IMR-90 (cell line): ENCODE data around the gene OPCML. TPM values are rescaled to one million over a fixed set of nuclear protein-coding genes. Genes with fewer than 3 reads are reported as not detected.

ENCODE experiments used
- ATAC-seq: fragments of 200-7000 bp; cut with Tn5 transposase; 2 replicates; pipeline ENCODE4 v1.9.1; 2020; ENCODE audit warnings: low read depth, mild to moderate bottlenecking, moderate library complexity
- BruUV-seq: library from RNA; stranded (reverse); fragments of 400-500 nt; replicated peaks from 2 replicates; lab custom pipeline; 2021; lab: Mats Ljungman, UMichigan
- CTCF ChIA-PET: fragments of 300-600 bp; formaldehyde crosslinking; extraction: SDS; loops from one replicate; lab custom pipeline; 2021; ENCODE audit warnings: antibody characterized with exemption; lab: Yijun Ruan, JAX
- POLR2A ChIA-PET: fragments of 300-600 bp; sonication (Branson Sonifier 250); formaldehyde crosslinking; loops from one replicate; lab custom pipeline; 2022; ENCODE audit warnings: antibody characterized with exemption; ENCODE audit not compliant: unreplicated experiment; lab: Charles Lee
- DNase-seq: peaks from one replicate; pipeline ENCODE4 v3.0.0; 2013
- H2AFZ ChIP-seq: replicated peaks from 2 replicates; pipeline ENCODE3; 2013; ENCODE audit warnings: low read length, mild to moderate bottlenecking; ENCODE audit not compliant: poor library complexity
- H2AK5ac ChIP-seq: 2 replicates; pipeline ENCODE4 v1.6.1; 2013; ENCODE audit warnings: low read depth, low read length, inconsistent platforms
- H2AK9ac ChIP-seq: replicated peaks from 2 replicates; pipeline ENCODE3; 2013; ENCODE audit warnings: mild to moderate bottlenecking, low read depth, low read length, moderate library complexity; ENCODE audit not compliant: poor library complexity
- H2BK120ac ChIP-seq: 2 replicates; pipeline ENCODE4 v1.6.1; 2013; ENCODE audit warnings: low read depth, low read length, inconsistent platforms
- H2BK15ac ChIP-seq: 3 replicates; pipeline ENCODE4 v1.6.1; 2013; ENCODE audit warnings: low read depth, low read length, inconsistent platforms
- H2BK20ac ChIP-seq: 2 replicates; pipeline ENCODE4 v1.6.1; 2013; ENCODE audit warnings: low read depth, mild to moderate bottlenecking, inconsistent platforms, low read length, moderate library complexity
- H2BK5ac ChIP-seq: 2 replicates; pipeline ENCODE4 v1.6.1; 2013; ENCODE audit warnings: mild to moderate bottlenecking, low read depth, low read length, inconsistent platforms; ENCODE audit not compliant: poor library complexity, severe bottlenecking
- H3K14ac ChIP-seq: replicated peaks from 2 replicates; pipeline ENCODE4 v1.6.1; 2013; ENCODE audit warnings: low read depth, low read length, inconsistent platforms
- H3K18ac ChIP-seq: 2 replicates; pipeline ENCODE4 v1.6.1; 2013; ENCODE audit warnings: low read depth, low read length, control low read depth
- H3K23ac ChIP-seq: 2 replicates; pipeline ENCODE4 v1.6.1; 2013; ENCODE audit warnings: low read depth, low read length, inconsistent platforms
- H3K27ac ChIP-seq: 2 replicates; pipeline ENCODE4 v1.5.1; 2013; ENCODE audit warnings: mild to moderate bottlenecking, control low read depth, low read length; ENCODE audit not compliant: insufficient read depth
- H3K27me3 ChIP-seq: 2 replicates; pipeline ENCODE4 v1.6.1; 2013; ENCODE audit warnings: low read length; ENCODE audit not compliant: control insufficient read depth, insufficient read depth
- H3K36me3 ChIP-seq: 2 replicates; pipeline ENCODE4 v1.6.1; 2013; ENCODE audit warnings: low read length, mixed read lengths; ENCODE audit not compliant: control insufficient read depth, insufficient read depth
- H3K4ac ChIP-seq: 2 replicates; pipeline ENCODE4 v1.6.1; 2013; ENCODE audit warnings: low read depth, low read length, inconsistent platforms
- H3K4me1 ChIP-seq: 2 replicates; pipeline ENCODE4 v1.6.1; 2013; ENCODE audit warnings: low read length, mixed read lengths; ENCODE audit not compliant: control insufficient read depth, insufficient read depth
- H3K4me2 ChIP-seq: 2 replicates; pipeline ENCODE4 v1.6.1; 2013; ENCODE audit warnings: low read depth, mild to moderate bottlenecking, control low read depth, low read length, moderate library complexity
- H3K4me3 ChIP-seq: 2 replicates; pipeline ENCODE4 v1.5.1; 2013; ENCODE audit warnings: low read depth, mild to moderate bottlenecking, control low read depth, low read length, moderate library complexity; ENCODE audit not compliant: insufficient read depth
- H3K56ac ChIP-seq: 2 replicates; pipeline ENCODE4 v1.6.1; 2013; ENCODE audit warnings: low read length, inconsistent platforms; ENCODE audit not compliant: insufficient read depth; ENCODE audit errors: extremely low read depth
- H3K79me1 ChIP-seq, 2 experiments: 2 replicates each; pipeline ENCODE4 v1.6.1; 2013; ENCODE audit warnings: low read length in 2 of 2, inconsistent platforms in 1 of 2, low read depth in 1 of 2
- H3K9ac ChIP-seq: 2 replicates; pipeline ENCODE4 v1.6.1; 2013; ENCODE audit warnings: low read depth, low read length, control low read depth
- H3K9me1 ChIP-seq: 2 replicates; pipeline ENCODE4 v1.6.1; 2013; ENCODE audit warnings: low read length, inconsistent platforms; ENCODE audit not compliant: insufficient read depth
- H3K9me3 ChIP-seq: 2 replicates; pipeline ENCODE4 v1.6.1; 2013; ENCODE audit warnings: low read length; ENCODE audit not compliant: control insufficient read depth, insufficient read depth
- H4K20me1 ChIP-seq: 2 replicates; pipeline ENCODE4 v1.6.1; 2013; ENCODE audit warnings: low read length, inconsistent platforms; ENCODE audit not compliant: insufficient read depth
- H4K5ac ChIP-seq: 2 replicates; pipeline ENCODE4 v1.6.1; 2013; ENCODE audit warnings: mild to moderate bottlenecking, low read depth, low read length, control low read depth
- H4K8ac ChIP-seq, 2 experiments: 2 replicates each; pipeline ENCODE4 v1.6.1; 2013; ENCODE audit warnings: low read depth in 2 of 2, low read length in 2 of 2, control low read depth in 1 of 2, inconsistent platforms in 1 of 2
- H4K91ac ChIP-seq: 2 replicates; pipeline ENCODE4 v1.6.1; 2013; ENCODE audit warnings: low read depth, low read length, inconsistent platforms; ENCODE audit not compliant: insufficient read depth
- CEBPB ChIP-seq: IDR thresholded peaks from 2 replicates; pipeline ENCODE4 v1.6.1; 2012; ENCODE audit warnings: low read depth, low read length, improper control_type of control experiment
- MXI1 ChIP-seq: IDR thresholded peaks from 2 replicates; pipeline ENCODE4 v1.6.1; 2012; ENCODE audit warnings: low read depth, mild to moderate bottlenecking, low read length, moderate library complexity, borderline replicate concordance
- WGBS, 2 experiments: methylation state at CpG; one replicate each; pipeline versions ENCODE4 v1.1.5 to v1.1.7; 2013; ENCODE audit warnings: missing lambda C conversion rate in 2 of 2; ENCODE audit not compliant: insufficient read length in 1 of 2; ENCODE audit errors: extremely low coverage in 2 of 2; 5-methylcytosine and 5-hydroxymethylcytosine counted together
- dilution Hi-C: fragments of 300-500 bp; cut with HindIII; formaldehyde crosslinking; loops from one replicate; pipeline ENCODE4 v1.14.3; 2018; ENCODE audit warnings: low sequenced_read_pairs; ENCODE audit not compliant: unreplicated experiment
- in situ Hi-C: fragments of 300-500 bp; cut with MboI; formaldehyde crosslinking; loops from 3 replicates; pipeline ENCODE4 v1.14.3; 2019; ENCODE audit warnings: low sequenced_read_pairs, inconsistent platforms, mixed read lengths
- intact Hi-C: fragments of 100-400 bp; cut with micrococcal nuclease; formaldehyde crosslinking; loops from 2 replicates; pipeline ENCODE4 v1.10.0; 2022
- polyA plus RNA-seq, 3 experiments: library from polyadenylated mRNA; depleted of rRNA; stranded (reverse); fragments of >200 nt; gene quantifications; 2 replicates each; pipeline ENCODE4 v1.2.3, GENCODE V29; 2012; ENCODE audit warnings: low replicate concordance in 1 of 3
- total RNA-seq: library from RNA; depleted of rRNA; stranded (reverse); fragments of >200 nt; gene quantifications from 2 replicates; pipeline ENCODE4 v1.2.3, GENCODE V29; 2012

The OPCML gene
- total and polyA plus RNA-seq, 2 of the 4 experiments (the other 2 are of a cell fraction): under 0.01 to 2.6 TPM

- no peak overlapping the region for H3K18ac ChIP-seq
- H3K4me1 ChIP-seq: no peaks in the 10 kb centered on the region
- DNase-seq (no peak), ATAC-seq (no peak)
- H4K5ac ChIP-seq: no peak overlapping the region
- no peak overlapping the region for H3K14ac ChIP-seq
- H3K27me3 ChIP-seq: no peaks in the 10 kb centered on the region
- H3K9me1 ChIP-seq: no peaks in the 10 kb centered on the region
- H3K27ac ChIP-seq: no peak overlapping the region
- H4K91ac ChIP-seq: no peak overlapping the region
- no peak overlapping the region for H3K4me2 ChIP-seq
- peaks cover 15% of the 10 kb centered on the region for H3K9me3 ChIP-seq
- no peak overlapping the region for H3K4ac ChIP-seq
- H3K9ac ChIP-seq: no peak overlapping the region
- 0% methylated on average over 1 of the region's 3 CpGs; no CpG with 5 or more reads in 1 of the 2 experiments for WGBS, 2 experiments
- H2BK15ac ChIP-seq: no peak overlapping the region
- no TSS peak for BruUV-seq
- H3K4me3 ChIP-seq: no peak overlapping the region
- intact Hi-C loops (no loop called here), dilution Hi-C loops (no loop called here), in situ Hi-C loops (no loop called here)
- POLR2A ChIA-PET: no interaction called here
- H3K23ac ChIP-seq: no peak overlapping the region
- no peak overlapping the region for H2AFZ ChIP-seq
- H2AK9ac ChIP-seq: no peak overlapping the region
- H2BK120ac ChIP-seq: no peak overlapping the region
- no peak for TF ChIP-seq MXI1
- peak; percentile 43; the same call in 1 of the 2 replicates for TF ChIP-seq CEBPB
- H2AK5ac ChIP-seq: no peak overlapping the region
- CTCF ChIA-PET: no interaction called here
- no peak overlapping the region for H3K56ac ChIP-seq
- no peaks in the 10 kb centered on the region for H3K79me1 ChIP-seq
- H4K20me1 ChIP-seq: no peaks in the 10 kb centered on the region
- H3K36me3 ChIP-seq: no peaks in the 10 kb centered on the region
- no peak overlapping the region for H2BK20ac ChIP-seq
- no peak overlapping the region for H4K8ac ChIP-seq
- H2BK5ac ChIP-seq: no peak overlapping the region
Observed at GRCh38 chr11:133133050-133133449, 399.3 kb downstream of the OPCML start.
